OCI-M2 (cell line): ENCODE data around the gene ROMO1.

Experiments
- DNase-seq: peaks from one replicate; lab custom pipeline; 2025; ENCODE audit not compliant: unreplicated experiment; lab: John Stamatoyannopoulos, UW

Gene ROMO1

GRCh38 chr20:35699127-35699956, at the start of gene ROMO1, which contains the start of gene NFS1:
Gene ROMO1 (plus strand): TSS chr20:35699405. CDS start chr20:35699633, 228 bp downstream.
Gene NFS1 (minus strand): TSS chr20:35699352. CDS start chr20:35699288, 64 bp downstream.
- DNase-seq = no peak

GRCh38 chr20:35650632-35651031, 48.6 kb upstream of the ROMO1 start:
- DNase-seq = no peak

- no peak for DNase-seq
These were observed 47.2 kb upstream of the ROMO1 start for GRCh38 chr20:35651958-35652357.

GRCh38 chr20:35652641-35653429, 46.4 kb upstream of the ROMO1 start:
- DNase-seq = no peak

- DNase-seq = no peak
These were observed 45.8 kb upstream of the ROMO1 start for GRCh38 chr20:35653430-35653734.

GRCh38 chr20:35653893-35654292, 45.3 kb upstream of the ROMO1 start:
- no peak for DNase-seq

- DNase-seq = no peak
These were observed 44.8 kb upstream of the ROMO1 start for GRCh38 chr20:35654415-35654814.

GRCh38 chr20:35657271-35657670, 41.9 kb upstream of the ROMO1 start:
- DNase-seq = no peak

GRCh38 chr20:35660122-35660937, 38.9 kb upstream of the ROMO1 start:
- no peak for DNase-seq

GRCh38 chr20:35661053-35661452, 38.2 kb upstream of the ROMO1 start:
- DNase-seq = no peak

- no peak for DNase-seq
These were observed 37.3 kb upstream of the ROMO1 start for GRCh38 chr20:35661908-35662307.

- DNase-seq = no peak
These were observed 36.7 kb upstream of the ROMO1 start for GRCh38 chr20:35662551-35662950.

GRCh38 chr20:35663516-35664465, 35.4 kb upstream of the ROMO1 start:
- no peak for DNase-seq

- peak; percentile 76 for DNase-seq
These were observed 34.6 kb upstream of the ROMO1 start, which contains the start of the genes CPNE1 and RBM12 for GRCh38 chr20:35664466-35665206. Gene CPNE1 (minus strand): TSS chr20:35664900. CDS start chr20:35632923, 31,977 bp downstream. Gene RBM12 (minus strand): TSS chr20:35664900. CDS start chr20:35655322, 9,578 bp downstream.

GRCh38 chr20:35665949-35666288, 33.3 kb upstream of the ROMO1 start:
- DNase-seq = no peak

- DNase-seq = no peak
These were observed 30.0 kb upstream of the ROMO1 start for GRCh38 chr20:35669221-35669620.

- DNase-seq = no peak
These were observed 29.5 kb upstream of the ROMO1 start for GRCh38 chr20:35669681-35670080.

GRCh38 chr20:35673884-35674283, 25.3 kb upstream of the ROMO1 start:
- no peak for DNase-seq

- no peak for DNase-seq
These were observed 24.3 kb upstream of the ROMO1 start for GRCh38 chr20:35674921-35675320.
